PC-3 (cell line): ENCODE results near the gene CHP2. TPM values are rescaled to one million over a fixed set of nuclear protein-coding genes. Genes with fewer than 3 reads are reported as not detected.

Experiments
- ATAC-seq: fragments of 200-7000 bp; cut with Tn5 transposase; 2 replicates; pipeline ENCODE4 v1.9.1; 2020; ENCODE audit warnings: mild to moderate bottlenecking, moderate library complexity
- BruUV-seq: library from RNA; stranded (reverse); fragments of 400-500 nt; replicated peaks from 2 replicates; lab custom pipeline; 2021; lab: Mats Ljungman, UMichigan
- CTCF ChIA-PET: fragments of 300-600 bp; sonication (Branson Sonifier 250); formaldehyde crosslinking; loops from one replicate; lab custom pipeline; 2022; ENCODE audit warnings: antibody characterized with exemption; lab: Charles Lee
- POLR2A ChIA-PET: fragments of 300-600 bp; sonication (Branson Sonifier 250); formaldehyde crosslinking; loops from one replicate; lab custom pipeline; 2022; ENCODE audit warnings: antibody characterized with exemption; ENCODE audit not compliant: unreplicated experiment; lab: Charles Lee
- DNase-seq: peaks from one replicate; pipeline ENCODE4 v3.0.0-alpha.2; 2015
- H2AFZ ChIP-seq: fragments of 300-600 bp; sonication (generic); 2 replicates; pipeline ENCODE4 v1.6.0; 2016; ENCODE audit warnings: antibody characterized with exemption, low read length
- H3F3A ChIP-seq: fragments of 300-600 bp; sonication (generic); one replicate; pipeline ENCODE4 v1.6.0; 2017; ENCODE audit warnings: antibody characterized with exemption, low read length, control low read depth, mild to moderate bottlenecking; ENCODE audit not compliant: unreplicated experiment
- H3K27ac ChIP-seq: fragments of 300-600 bp; sonication (generic); 2 replicates; pipeline ENCODE4 v1.5.1; 2016; ENCODE audit warnings: mild to moderate bottlenecking, low read length
- H3K27me3 ChIP-seq: fragments of 300-600 bp; sonication (generic); 2 replicates; pipeline ENCODE4 v1.6.1; 2016; ENCODE audit warnings: low read length, mixed read lengths
- H3K36me3 ChIP-seq: fragments of 300-600 bp; sonication (generic); 2 replicates; pipeline ENCODE4 v1.6.1; 2016; ENCODE audit warnings: low read depth, mixed run types, low read length, mixed read lengths
- H3K4me1 ChIP-seq: fragments of 300-600 bp; sonication (generic); 2 replicates; pipeline ENCODE4 v1.5.1; 2016; ENCODE audit warnings: low read length; ENCODE audit not compliant: insufficient read depth
- H3K4me2 ChIP-seq: fragments of 300-600 bp; sonication (generic); 2 replicates; pipeline ENCODE4 v1.6.0; 2016; ENCODE audit warnings: low read length
- H3K4me3 ChIP-seq: fragments of 300-600 bp; sonication (generic); 2 replicates; pipeline ENCODE4 v1.5.1; 2016; ENCODE audit warnings: mild to moderate bottlenecking, low read length, mixed read lengths
- H3K79me2 ChIP-seq: fragments of 300-600 bp; sonication (generic); 2 replicates; pipeline ENCODE4 v1.6.1; 2017; ENCODE audit warnings: low read length, mixed read lengths
- H3K9ac ChIP-seq: fragments of 300-600 bp; sonication (generic); 2 replicates; pipeline ENCODE4 v1.6.0; 2016; ENCODE audit warnings: mild to moderate bottlenecking, low read length
- H3K9me2 ChIP-seq: fragments of 300-600 bp; sonication (generic); replicated peaks from 2 replicates; pipeline ENCODE4 v1.6.1; 2016; ENCODE audit warnings: mixed run types, low read length, mixed read lengths
- H3K9me3 ChIP-seq: fragments of 300-600 bp; sonication (generic); 2 replicates; pipeline ENCODE4 v1.6.1; 2016; ENCODE audit warnings: low read length, mixed read lengths
- H4K20me1 ChIP-seq: fragments of 300-600 bp; sonication (generic); 2 replicates; pipeline ENCODE4 v1.6.1; 2016; ENCODE audit warnings: low read length, mixed read lengths
- CTCF ChIP-seq: fragments of 300-600 bp; sonication (generic); conservative IDR thresholded peaks from 2 replicates; pipeline ENCODE4 v1.5.1; 2017; ENCODE audit warnings: antibody characterized with exemption, low read depth, mild to moderate bottlenecking, low read length
- EZH2 ChIP-seq: fragments of 300-600 bp; sonication (generic); IDR thresholded peaks from one replicate; pipeline ENCODE4 v1.6.1; 2017; ENCODE audit warnings: antibody characterized with exemption, mild to moderate bottlenecking, low read length; ENCODE audit not compliant: unreplicated experiment
- EZH2phosphoT487 ChIP-seq: fragments of 300-600 bp; sonication (generic); IDR thresholded peaks from 2 replicates; pipeline ENCODE4 v1.6.1; 2018; ENCODE audit warnings: mild to moderate bottlenecking, antibody characterized with exemption, low read length, borderline replicate concordance
- intact Hi-C: fragments of 100-400 bp; cut with micrococcal nuclease; formaldehyde crosslinking; loops from 2 replicates; pipeline ENCODE4 v1.9.0; 2023
- total RNA-seq: library from RNA; depleted of rRNA; stranded (reverse); fragments of >200 nt; gene quantifications from 2 replicates; pipeline ENCODE4 v1.2.3, GENCODE V29; 2014; rRNA removed

CHP2 gene
- total RNA-seq, 1 experiment from 2014 or later, result not detected

- Histone ChIP-seq H3F3A (no peaks in the 10 kb centered on the region), H2AFZ (no peak overlapping the region), H3K9me2 (no peaks in the 10 kb centered on the region), H3K4me3 (no peak overlapping the region), H3K79me2 (no peaks in the 10 kb centered on the region), H3K36me3 (no peaks in the 10 kb centered on the region), H3K27me3 (peaks cover 6% of the 10 kb centered on the region; the same call in 1 of the 2 replicates), H3K9ac (no peak overlapping the region), H4K20me1 (no peaks in the 10 kb centered on the region), H3K4me2 (peak overlapping the region; percentile 44; the same call in 1 of the 2 replicates), H3K27ac (no peak overlapping the region), H3K4me1 (no peaks in the 10 kb centered on the region), H3K9me3 (no peaks in the 10 kb centered on the region)
- BruUV-seq, result no TSS peak
- TF ChIP-seq EZH2phosphoT487, result no peak
- TF ChIP-seq CTCF, result peak; percentile 59
- POLR2A ChIA-PET, result no interaction called here
- intact Hi-C loops, result loop anchor here (1.0 to 10.0 kb wide), 2 partner anchors 233 to 701 kb away; no protein-coding TSS in a partner anchor
- DNase-seq (peak; percentile 44), ATAC-seq (peak; percentile 70)
- CTCF ChIA-PET, result interaction anchor here (0.6 kb wide), 1 partner anchor 227 kb away, joined by 3 read pairs; no protein-coding TSS in a partner anchor
Measured at GRCh38 chr16:23803591-23804123, 48.8 kb downstream of the CHP2 start.

- CTCF ChIA-PET, result no interaction called here
Measured at GRCh38 chr16:23807028-23807427, 52.2 kb downstream of the CHP2 start.

More at GRCh38 chr16:23807028-23807427, 52.2 kb downstream of the CHP2 start:
- no peaks in the 10 kb centered on the region for H3K9me3 ChIP-seq
- H3K4me1 ChIP-seq, result no peaks in the 10 kb centered on the region
- no peak overlapping the region for H3K9ac ChIP-seq
- peaks cover 24% of the 10 kb centered on the region for H3K27me3 ChIP-seq
- intact Hi-C loops, result loop anchor here (10.0 kb wide), 1 partner anchor 698 kb away; no protein-coding TSS in a partner anchor
- TF ChIP-seq EZH2phosphoT487, result no peak
- no peak for TF ChIP-seq CTCF
- TF ChIP-seq EZH2, result no peak
- H3F3A ChIP-seq, result no peaks in the 10 kb centered on the region
- no peak for ATAC-seq
- H2AFZ ChIP-seq, result no peak overlapping the region
- no peaks in the 10 kb centered on the region for H3K36me3 ChIP-seq
- H3K79me2 ChIP-seq, result no peaks in the 10 kb centered on the region
- no TSS peak for BruUV-seq
- H3K4me3 ChIP-seq, result no peak overlapping the region
- H3K9me2 ChIP-seq, result no peaks in the 10 kb centered on the region
- H3K4me2 ChIP-seq, result no peak overlapping the region
- POLR2A ChIA-PET, result no interaction called here
- no peaks in the 10 kb centered on the region for H4K20me1 ChIP-seq
- H3K27ac ChIP-seq, result no peak overlapping the region
- DNase-seq, result no peak

Other genes with a start within 250 kb of the CHP2 start
- 26.5 and 29.0 TPM in 2 replicates for gene GGA2, start 244.5 kb upstream of the CHP2 start, total RNA-seq
- gene EARS2, start 197.7 kb upstream of the CHP2 start, total RNA-seq, result 23.7 and 31.6 TPM in 2 replicates
- 69.7 and 85.3 TPM in 2 replicates for gene UBFD1, start 197.3 kb upstream of the CHP2 start, total RNA-seq
- gene NDUFAB1, start 158.7 kb upstream of the CHP2 start, total RNA-seq, result 158 and 228 TPM in 2 replicates
- gene PALB2, start 113.7 kb upstream of the CHP2 start, total RNA-seq, result 4.9 and 7.0 TPM in 2 replicates
- gene DCTN5, start 113.6 kb upstream of the CHP2 start, total RNA-seq, result 19.7 and 29.1 TPM in 2 replicates
- 58.6 and 67.8 TPM in 2 replicates for gene PLK1, start 76.1 kb upstream of the CHP2 start, total RNA-seq
- gene ERN2, start 41.8 kb upstream of the CHP2 start, total RNA-seq, result not detected in 2 replicates
- not detected in 2 replicates for gene PRKCB, start 81.0 kb downstream of the CHP2 start, total RNA-seq